Lower lobe of right lung (tissue), 2 donors: Measurements from ENCODE around the gene FGFRL1. TPM values are rescaled to one million over a fixed set of nuclear protein-coding genes. Genes with fewer than 3 reads are reported as not detected.

ENCODE experiments used
- ATAC-seq, 2 donors: fragments of 200-7000 bp; cut with Tn5 transposase; one replicate each; pipeline ENCODE4 v1.9.1; 2020 to 2022; ENCODE audit warnings: mild to moderate bottlenecking in 2 of 2, moderate library complexity in 2 of 2
- DNase-seq: peaks from one replicate; pipeline ENCODE4 v3.0.0-alpha.2; 2020
- H3K27ac ChIP-seq: fragments of 200-600 bp; one replicate; pipeline ENCODE4 v1.8.0; 2022
- H3K27me3 ChIP-seq: fragments of 200-600 bp; one replicate; pipeline ENCODE4 v1.8.0; 2022; ENCODE audit warnings: low read depth
- H3K36me3 ChIP-seq: fragments of 200-600 bp; one replicate; pipeline ENCODE4 v1.8.0; 2022; ENCODE audit warnings: mild to moderate bottlenecking
- H3K4me1 ChIP-seq: fragments of 200-600 bp; one replicate; pipeline ENCODE4 v1.8.0; 2022
- H3K4me3 ChIP-seq: fragments of 200-600 bp; one replicate; pipeline ENCODE4 v1.8.0; 2022; ENCODE audit warnings: mild to moderate bottlenecking
- H3K9me3 ChIP-seq: fragments of 200-600 bp; one replicate; pipeline ENCODE4 v1.8.0; 2022
- intact Hi-C: fragments of 100-400 bp; cut with DNase I; formaldehyde crosslinking; loops from one replicate; pipeline ENCODE4 v1.11.0; 2022
- total RNA-seq: library from RNA; stranded (reverse); fragmentation: NEBNext Ultra II Directional; extraction: Animal tissue kit (Norgen Biotek cat#: 25700); gene quantifications from one replicate; pipeline ENCODE4 v1.2.1, GENCODE V29; 2021
- TF ChIP-seq, protein P1 (sequence below): fragments of 200-600 bp; IDR thresholded peaks from one replicate; pipeline ENCODE4 v1.8.0; 2022; ENCODE audit warnings: antibody characterized with exemption, mild to moderate bottlenecking
- donor health status: DM: no; HTN: yes; CAD: no; lungs with severe emphysema.

Gene FGFRL1
- total RNA-seq, 1 donor from 2014 or later, result 23.4 TPM

DNA sequence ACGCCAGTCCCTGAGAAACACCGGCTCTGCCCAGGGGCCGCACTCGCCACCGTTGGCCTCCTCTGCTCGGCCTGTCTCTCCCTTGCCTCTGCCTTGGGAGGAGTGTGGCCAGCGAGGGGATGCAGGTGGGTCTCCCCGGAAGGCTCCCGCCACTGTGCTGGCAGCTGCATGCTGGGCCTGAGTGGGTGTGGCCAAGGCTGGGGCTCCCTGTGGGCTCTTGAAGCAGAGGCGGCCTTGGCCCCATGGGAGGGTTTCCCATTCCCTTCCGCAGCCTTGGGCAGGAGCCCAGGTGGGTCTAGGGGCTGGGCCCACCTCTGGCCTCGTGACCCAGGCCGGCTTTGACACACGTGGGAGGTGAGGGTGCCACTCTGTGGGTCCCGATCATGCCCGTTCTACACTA is 19.1 kb downstream of the FGFRL1 start:
- H3K27me3 ChIP-seq, result peaks cover 46% of the 10 kb centered on the region
- intact Hi-C loops, result no loop called here
- no peak overlapping the region for H3K27ac ChIP-seq
- no peak overlapping the region for H3K4me3 ChIP-seq
- peaks cover 12% of the 10 kb centered on the region for H3K4me1 ChIP-seq
- TF ChIP-seq, protein P1, sequence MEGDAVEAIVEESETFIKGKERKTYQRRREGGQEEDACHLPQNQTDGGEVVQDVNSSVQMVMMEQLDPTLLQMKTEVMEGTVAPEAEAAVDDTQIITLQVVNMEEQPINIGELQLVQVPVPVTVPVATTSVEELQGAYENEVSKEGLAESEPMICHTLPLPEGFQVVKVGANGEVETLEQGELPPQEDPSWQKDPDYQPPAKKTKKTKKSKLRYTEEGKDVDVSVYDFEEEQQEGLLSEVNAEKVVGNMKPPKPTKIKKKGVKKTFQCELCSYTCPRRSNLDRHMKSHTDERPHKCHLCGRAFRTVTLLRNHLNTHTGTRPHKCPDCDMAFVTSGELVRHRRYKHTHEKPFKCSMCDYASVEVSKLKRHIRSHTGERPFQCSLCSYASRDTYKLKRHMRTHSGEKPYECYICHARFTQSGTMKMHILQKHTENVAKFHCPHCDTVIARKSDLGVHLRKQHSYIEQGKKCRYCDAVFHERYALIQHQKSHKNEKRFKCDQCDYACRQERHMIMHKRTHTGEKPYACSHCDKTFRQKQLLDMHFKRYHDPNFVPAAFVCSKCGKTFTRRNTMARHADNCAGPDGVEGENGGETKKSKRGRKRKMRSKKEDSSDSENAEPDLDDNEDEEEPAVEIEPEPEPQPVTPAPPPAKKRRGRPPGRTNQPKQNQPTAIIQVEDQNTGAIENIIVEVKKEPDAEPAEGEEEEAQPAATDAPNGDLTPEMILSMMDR, result no peak
- no peaks in the 10 kb centered on the region for H3K9me3 ChIP-seq
- peaks cover under 1% of the 10 kb centered on the region for H3K36me3 ChIP-seq
- ATAC-seq (no peak), DNase-seq (no peak)

DNA sequence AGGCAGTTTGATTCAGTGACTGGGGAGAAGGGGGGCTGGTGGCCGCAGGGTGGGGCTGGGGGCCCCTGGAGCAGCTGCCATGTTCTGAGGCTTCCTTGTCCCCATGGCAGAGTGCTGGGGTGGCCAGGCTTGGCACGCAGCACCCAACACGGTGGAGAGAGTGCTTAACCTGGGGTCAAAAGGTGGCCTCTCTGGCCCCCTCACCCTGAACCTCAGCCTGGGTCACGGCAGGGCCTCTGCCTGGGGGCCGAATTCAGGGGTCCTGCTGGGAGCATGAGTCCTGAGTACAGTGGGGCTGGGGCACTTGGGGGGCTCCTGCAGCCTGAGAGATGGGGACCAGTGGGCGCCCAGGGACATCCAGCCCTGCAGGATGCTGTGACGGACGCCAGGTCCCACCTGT is 19.9 kb downstream of the FGFRL1 start:
- Histone ChIP-seq H3K27ac (no peak overlapping the region), H3K4me3 (no peak overlapping the region), H3K36me3 (no peaks in the 10 kb centered on the region), H3K4me1 (peaks cover 12% of the 10 kb centered on the region), H3K27me3 (peaks cover 46% of the 10 kb centered on the region), H3K9me3 (no peaks in the 10 kb centered on the region)
- ATAC-seq (no peak), DNase-seq (no peak)
- TF ChIP-seq, protein P1, result no peak
- intact Hi-C loops, result no loop called here

DNA sequence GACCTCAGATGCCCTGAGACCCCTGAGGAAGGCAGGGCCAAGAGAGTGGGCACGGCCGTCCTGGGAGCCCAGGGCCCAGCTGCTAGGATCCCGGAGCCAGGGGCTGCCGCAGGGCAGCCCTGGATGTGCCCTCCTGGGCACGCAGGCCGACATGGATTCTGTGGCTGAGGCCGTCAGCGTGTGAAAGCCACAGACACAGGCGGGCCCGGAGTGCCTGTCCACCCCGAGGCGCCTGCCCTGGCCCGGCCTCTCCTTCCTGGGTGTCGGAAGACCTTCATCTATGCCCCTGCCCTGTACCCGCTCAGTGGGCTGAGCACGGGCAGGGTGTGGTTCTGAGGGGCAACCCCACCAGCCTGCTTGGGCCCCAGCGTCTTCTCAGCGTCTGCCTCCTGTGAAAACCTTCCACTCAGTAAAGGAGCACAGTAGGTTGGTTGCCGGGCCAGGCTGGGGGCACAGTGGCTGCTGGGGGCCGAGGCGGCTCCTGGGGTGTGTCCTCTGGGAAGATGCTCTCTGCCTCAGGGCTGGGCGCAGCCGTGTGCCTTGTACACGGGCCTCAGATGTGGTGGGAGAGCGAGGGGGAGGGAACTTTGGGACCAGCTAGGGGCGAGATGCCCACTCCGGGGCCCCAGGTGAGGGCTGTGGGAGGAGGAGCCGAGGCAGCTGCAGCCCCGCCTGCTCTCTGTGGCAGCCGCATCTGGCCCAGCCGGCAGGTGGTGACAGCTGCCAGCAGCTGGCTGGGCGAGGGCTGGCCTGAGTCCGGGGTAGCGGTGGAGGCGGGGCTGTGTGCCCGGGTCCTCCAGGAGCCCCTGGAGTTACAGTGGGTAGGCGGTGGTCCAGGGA is 20.8 kb downstream of the FGFRL1 start:
- TF ChIP-seq, protein P1, result no peak
- no peak for DNase-seq
- Histone ChIP-seq H3K9me3 (no peaks in the 10 kb centered on the region), H3K4me1 (peaks cover 12% of the 10 kb centered on the region), H3K27me3 (peaks cover 46% of the 10 kb centered on the region), H3K36me3 (no peaks in the 10 kb centered on the region), H3K27ac (no peak overlapping the region), H3K4me3 (no peak overlapping the region)
- intact Hi-C loops, result no loop called here
- no peak for ATAC-seq

GRCh38 chr4:1032861-1033260 is 21.4 kb downstream of the FGFRL1 start:
- H3K4me3 ChIP-seq, result no peak overlapping the region
- DNase-seq (no peak), ATAC-seq (no peak)
- peaks cover 50% of the 10 kb centered on the region for H3K27me3 ChIP-seq
- intact Hi-C loops, result no loop called here
- no peaks in the 10 kb centered on the region for H3K36me3 ChIP-seq
- H3K9me3 ChIP-seq, result no peaks in the 10 kb centered on the region
- no peak overlapping the region for H3K27ac ChIP-seq
- peaks cover 12% of the 10 kb centered on the region for H3K4me1 ChIP-seq
- TF ChIP-seq, protein P1, result no peak

- no peaks in the 10 kb centered on the region for H3K36me3 ChIP-seq
- peaks cover 12% of the 10 kb centered on the region for H3K4me1 ChIP-seq
- TF ChIP-seq, protein P1, result no peak
- DNase-seq (no peak), ATAC-seq (peak; percentile 9 to 37)
- no peaks in the 10 kb centered on the region for H3K9me3 ChIP-seq
- peaks cover 48% of the 10 kb centered on the region for H3K27me3 ChIP-seq
- H3K27ac ChIP-seq, result no peak overlapping the region
- intact Hi-C loops, result no loop called here
- peak overlapping the region; percentile 20 for H3K4me3 ChIP-seq
Observed at GRCh38 chr4:1033840-1034551, 22.6 kb downstream of the FGFRL1 start.
